ENCODE measurements around the gene UCHL5. TPM values are rescaled to one million over a fixed set of nuclear protein-coding genes. Genes with fewer than 3 reads are reported as not detected.
"Not testable (repeated sequence)": the region's sequence is repeated elsewhere in the genome, so short reads cannot be mapped to it uniquely, and the experiment has no call there.

The UCHL5 gene
- total and polyA plus RNA-seq, 2 of the 13 experiments (the other 11 are each of a cell fraction or from before 2014, with no cell fraction given), result 18.2 to 44.1 TPM

DNA sequence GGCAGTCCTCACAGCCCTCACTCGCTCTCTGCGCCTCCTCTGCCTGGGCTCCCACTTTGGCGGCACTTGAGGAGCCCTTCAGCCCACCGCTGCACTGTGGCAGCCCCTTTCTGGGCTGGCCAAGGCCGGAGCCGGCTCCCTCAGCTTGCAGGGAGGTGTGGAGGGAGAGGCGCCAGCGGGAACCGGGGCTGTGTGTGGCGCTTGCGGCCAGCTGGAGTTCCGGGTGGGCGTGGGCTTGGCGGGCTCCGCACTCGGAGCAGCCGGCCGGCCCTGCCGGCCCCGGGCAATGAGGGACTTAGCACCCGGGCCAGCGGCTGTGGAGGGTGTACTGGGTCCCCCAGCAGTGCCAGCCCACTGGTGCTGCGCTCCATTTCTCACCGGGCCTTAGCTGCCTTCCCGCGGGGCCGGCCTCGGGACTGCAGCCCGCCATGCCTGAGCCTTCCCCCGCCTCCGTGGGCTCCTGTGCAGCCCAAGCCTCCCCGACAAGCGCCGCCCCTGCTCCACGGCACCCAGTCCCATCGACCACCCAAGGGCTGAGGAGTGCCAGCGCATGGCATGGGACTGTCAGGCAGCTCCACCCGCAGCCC lies 72.3 kb downstream of the UCHL5 start:
- FAIRE-seq; H3K9ac ChIP-seq (ENCODE audit: insufficient read depth, low read depth, low read length); DNase-seq (ENCODE audit: low spot score); H3K36me3 ChIP-seq (replicated peaks in 1 of 2; ENCODE audit: control insufficient read depth in 1 of 2, insufficient read depth in 2 of 2, low read length in 2 of 2); ATAC-seq; intact Hi-C loops (cut with micrococcal nuclease; ENCODE audit: unreplicated experiment); H3K27ac ChIP-seq (ENCODE audit: extremely low read length, insufficient read depth, low read length); H3K9me3 ChIP-seq (ENCODE audit: low read length); H3K27me3 ChIP-seq (ENCODE audit: control insufficient read depth in 1 of 2, insufficient read depth in 2 of 2, low read length in 2 of 2); H3K4me2 ChIP-seq (ENCODE audit: low read depth, low read length); H3K4me3 ChIP-seq (replicated peaks in 1 of 3; ENCODE audit: insufficient read depth in 1 of 3, low read depth in 2 of 3, low read length in 3 of 3); H3K4me1 ChIP-seq (ENCODE audit: insufficient read depth, low read length); POLR2A ChIA-PET; BruUV-seq (replicated peaks); in situ Hi-C loops (cut with HindIII; ENCODE audit: extremely low pct_ligation_motif_present, low pct_unique_long_range_greater_than_20kb); CTCF ChIA-PET (ENCODE audit: low intra/inter-chr PET ratio, low total read pairs); H2AFZ ChIP-seq (ENCODE audit: low read length); H3K79me2 ChIP-seq (ENCODE audit: insufficient read depth, low read length); H4K20me1 ChIP-seq (ENCODE audit: insufficient read depth, low read length): not testable (repeated sequence)
- WGBS (ENCODE audit: low lambda C conversion rate), result 90% methylated on average over 7 of the region's 38 CpGs

DNA sequence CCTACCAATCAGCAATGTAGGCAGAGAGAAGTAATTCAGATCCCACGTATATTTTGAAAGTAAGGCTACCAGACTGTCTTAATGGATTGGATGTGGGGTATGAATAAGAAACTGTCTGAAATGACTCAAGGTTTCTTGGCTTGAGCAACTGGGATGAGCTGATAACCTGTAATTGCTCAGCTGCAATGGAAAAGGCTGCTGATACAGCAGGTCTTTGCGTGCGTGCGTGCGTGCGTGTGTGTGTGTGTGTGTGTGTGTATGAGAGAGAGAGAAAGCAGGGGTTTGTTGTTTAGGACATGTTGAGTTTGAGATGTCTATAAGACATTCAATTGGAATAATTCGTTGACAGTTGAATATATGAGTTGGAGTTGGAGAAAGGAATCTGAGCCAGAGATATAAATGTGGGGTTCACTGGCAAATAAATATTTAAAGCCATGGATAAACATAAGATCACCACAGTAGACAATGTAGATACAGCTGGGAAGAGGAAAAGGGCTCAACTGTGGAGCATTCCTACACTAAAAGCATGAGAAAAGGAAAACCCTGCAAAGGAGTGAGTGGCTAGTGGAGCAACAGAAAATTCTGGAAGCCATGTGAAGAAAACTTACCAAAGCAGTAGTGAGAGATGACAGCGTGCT lies 72.9 kb downstream of the UCHL5 start:
- no peak for ATAC-seq
- H3K4me2 ChIP-seq (ENCODE audit: low read depth, low read length), result no peak overlapping the region
- H3K27me3 ChIP-seq (ENCODE audit: control insufficient read depth in 1 of 2, insufficient read depth in 2 of 2, low read length in 2 of 2), result no peaks in the 10 kb centered on the region
- DNase-seq (ENCODE audit: low spot score), result no peak
- no peak overlapping the region for H3K27ac ChIP-seq (ENCODE audit: extremely low read length, insufficient read depth, low read length)
- in situ Hi-C loops (cut with HindIII; ENCODE audit: extremely low pct_ligation_motif_present, low pct_unique_long_range_greater_than_20kb), result no loop called here
- no peaks in the 10 kb centered on the region for H4K20me1 ChIP-seq (ENCODE audit: insufficient read depth, low read length)
- no TSS peak for BruUV-seq (replicated peaks)
- H3K36me3 ChIP-seq (replicated peaks in 1 of 2; ENCODE audit: control insufficient read depth in 1 of 2, insufficient read depth in 2 of 2, low read length in 2 of 2), result no peaks in the 10 kb centered on the region
- no peaks in the 10 kb centered on the region for H3K9me3 ChIP-seq (ENCODE audit: low read length)
- ChIA-PET CTCF (ENCODE audit: low intra/inter-chr PET ratio, low total read pairs) (no interaction called here), POLR2A (no interaction called here)
- TF ChIP-seq, protein P1, sequence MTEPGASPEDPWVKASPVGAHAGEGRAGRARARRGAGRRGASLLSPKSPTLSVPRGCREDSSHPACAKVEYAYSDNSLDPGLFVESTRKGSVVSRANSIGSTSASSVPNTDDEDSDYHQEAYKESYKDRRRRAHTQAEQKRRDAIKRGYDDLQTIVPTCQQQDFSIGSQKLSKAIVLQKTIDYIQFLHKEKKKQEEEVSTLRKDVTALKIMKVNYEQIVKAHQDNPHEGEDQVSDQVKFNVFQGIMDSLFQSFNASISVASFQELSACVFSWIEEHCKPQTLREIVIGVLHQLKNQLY (CRISPR knock-in tag; IDR thresholded peaks at IDR 0.05), result no peak
- no peak for TF ChIP-seq SOX13 (IDR thresholded peaks at IDR 0.05)
- TF ChIP-seq SOX13 (CRISPR knock-in tag; conservative IDR thresholded peaks at IDR 0.05 in 1 of 2, IDR thresholded peaks at IDR 0.05 in 1 of 2), result no peak
- TF ChIP-seq, protein P2, sequence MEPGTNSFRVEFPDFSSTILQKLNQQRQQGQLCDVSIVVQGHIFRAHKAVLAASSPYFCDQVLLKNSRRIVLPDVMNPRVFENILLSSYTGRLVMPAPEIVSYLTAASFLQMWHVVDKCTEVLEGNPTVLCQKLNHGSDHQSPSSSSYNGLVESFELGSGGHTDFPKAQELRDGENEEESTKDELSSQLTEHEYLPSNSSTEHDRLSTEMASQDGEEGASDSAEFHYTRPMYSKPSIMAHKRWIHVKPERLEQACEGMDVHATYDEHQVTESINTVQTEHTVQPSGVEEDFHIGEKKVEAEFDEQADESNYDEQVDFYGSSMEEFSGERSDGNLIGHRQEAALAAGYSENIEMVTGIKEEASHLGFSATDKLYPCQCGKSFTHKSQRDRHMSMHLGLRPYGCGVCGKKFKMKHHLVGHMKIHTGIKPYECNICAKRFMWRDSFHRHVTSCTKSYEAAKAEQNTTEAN (CRISPR knock-in tag; conservative IDR thresholded peaks at IDR 0.05), result no peak
- TF ChIP-seq ZNF672 (CRISPR knock-in tag; IDR thresholded peaks at IDR 0.05), result no peak
- no peak for TF ChIP-seq ZNF235 (CRISPR knock-in tag; IDR thresholded peaks at IDR 0.05; ENCODE audit: borderline replicate concordance)
- TF ChIP-seq TRIM24 (CRISPR knock-in tag; IDR thresholded peaks at IDR 0.05), result no peak
- no peak for TF ChIP-seq ZNF333 (CRISPR knock-in tag; IDR thresholded peaks at IDR 0.05; ENCODE audit: borderline replicate concordance)
- TF ChIP-seq KDM4B (CRISPR knock-in tag; IDR thresholded peaks at IDR 0.05), result no peak
- TF ChIP-seq TBP (CRISPR knock-in tag; IDR thresholded peaks at IDR 0.05), result no peak
- TF ChIP-seq PCBP1 (IDR thresholded peaks at IDR 0.05; ENCODE audit: borderline replicate concordance, low read depth, low read length), result no peak
- TF ChIP-seq, protein P3, sequence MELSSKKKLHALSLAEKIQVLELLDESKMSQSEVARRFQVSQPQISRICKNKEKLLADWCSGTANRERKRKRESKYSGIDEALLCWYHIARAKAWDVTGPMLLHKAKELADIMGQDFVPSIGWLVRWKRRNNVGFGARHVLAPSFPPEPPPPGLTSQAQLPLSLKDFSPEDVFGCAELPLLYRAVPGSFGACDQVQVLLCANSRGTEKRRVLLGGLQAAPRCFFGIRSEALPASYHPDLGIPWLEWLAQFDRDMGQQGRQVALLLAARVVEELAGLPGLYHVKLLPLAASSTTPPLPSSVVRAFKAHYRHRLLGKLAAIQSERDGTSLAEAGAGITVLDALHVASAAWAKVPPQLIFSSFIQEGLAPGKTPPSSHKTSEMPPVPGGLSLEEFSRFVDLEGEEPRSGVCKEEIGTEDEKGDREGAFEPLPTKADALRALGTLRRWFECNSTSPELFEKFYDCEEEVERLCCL (CRISPR knock-in tag; IDR thresholded peaks at IDR 0.05; ENCODE audit: borderline replicate concordance), result no peak
- no peak for TF ChIP-seq MTERF4 (CRISPR knock-in tag; IDR thresholded peaks at IDR 0.05)
- intact Hi-C loops (cut with micrococcal nuclease; ENCODE audit: unreplicated experiment), result no loop called here
- H3K9ac ChIP-seq (ENCODE audit: insufficient read depth, low read depth, low read length), result no peak overlapping the region
- no peak overlapping the region for H2AFZ ChIP-seq (ENCODE audit: low read length)
- no peaks in the 10 kb centered on the region for H3K79me2 ChIP-seq (ENCODE audit: insufficient read depth, low read length)
- no peak overlapping the region for H3K4me3 ChIP-seq (replicated peaks in 1 of 3; ENCODE audit: insufficient read depth in 1 of 3, low read depth in 2 of 3, low read length in 3 of 3)
- 88% methylated on average over 8 of the region's 8 CpGs for WGBS (ENCODE audit: low lambda C conversion rate)
- H3K4me1 ChIP-seq (ENCODE audit: insufficient read depth, low read length), result no peaks in the 10 kb centered on the region
- no peak for FAIRE-seq

Data from HepG2 (cell line).